Coronary artery (tissue), 2 donors: Measurements from ENCODE around the gene F9.

ENCODE experiments used
- DNase-seq: peaks from one replicate; pipeline ENCODE4 v3.0.0-alpha.2; 2017; ENCODE audit warnings: low spot score
- H3K27ac ChIP-seq, 2 donors: fragments of 200-600 bp; sonication (generic); one replicate each; pipeline ENCODE4 v1.5.1; 2016 to 2019
- H3K4me3 ChIP-seq: fragments of 200-600 bp; sonication (generic); 2 replicates; pipeline ENCODE4 v1.5.1; 2016; ENCODE audit warnings: mild to moderate bottlenecking, moderate library complexity
- TF ChIP-seq, protein P1 (sequence below): fragments of 200-600 bp; sonication (generic); IDR thresholded peaks from one replicate; pipeline ENCODE4 v1.5.1; 2019; ENCODE audit warnings: antibody characterized with exemption

The F9 gene

GRCh38 chrX:139554991-139555675 lies 24.6 kb downstream of the F9 start:
- H3K4me3 ChIP-seq: no peak overlapping the region
- DNase-seq: no peak
- TF ChIP-seq, protein P1, sequence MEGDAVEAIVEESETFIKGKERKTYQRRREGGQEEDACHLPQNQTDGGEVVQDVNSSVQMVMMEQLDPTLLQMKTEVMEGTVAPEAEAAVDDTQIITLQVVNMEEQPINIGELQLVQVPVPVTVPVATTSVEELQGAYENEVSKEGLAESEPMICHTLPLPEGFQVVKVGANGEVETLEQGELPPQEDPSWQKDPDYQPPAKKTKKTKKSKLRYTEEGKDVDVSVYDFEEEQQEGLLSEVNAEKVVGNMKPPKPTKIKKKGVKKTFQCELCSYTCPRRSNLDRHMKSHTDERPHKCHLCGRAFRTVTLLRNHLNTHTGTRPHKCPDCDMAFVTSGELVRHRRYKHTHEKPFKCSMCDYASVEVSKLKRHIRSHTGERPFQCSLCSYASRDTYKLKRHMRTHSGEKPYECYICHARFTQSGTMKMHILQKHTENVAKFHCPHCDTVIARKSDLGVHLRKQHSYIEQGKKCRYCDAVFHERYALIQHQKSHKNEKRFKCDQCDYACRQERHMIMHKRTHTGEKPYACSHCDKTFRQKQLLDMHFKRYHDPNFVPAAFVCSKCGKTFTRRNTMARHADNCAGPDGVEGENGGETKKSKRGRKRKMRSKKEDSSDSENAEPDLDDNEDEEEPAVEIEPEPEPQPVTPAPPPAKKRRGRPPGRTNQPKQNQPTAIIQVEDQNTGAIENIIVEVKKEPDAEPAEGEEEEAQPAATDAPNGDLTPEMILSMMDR: no peak
- H3K27ac ChIP-seq: no peak overlapping the region

GRCh38 chrX:139559383-139560042 lies 29.0 kb downstream of the F9 start:
- TF ChIP-seq, protein P1: no peak
- H3K4me3 ChIP-seq: no peak overlapping the region
- DNase-seq: no peak
- no peak overlapping the region for H3K27ac ChIP-seq

- no peak for DNase-seq
- H3K27ac ChIP-seq: no peak overlapping the region
- TF ChIP-seq, protein P1: no peak
- no peak overlapping the region for H3K4me3 ChIP-seq
Observed at GRCh38 chrX:139560221-139560620, 29.7 kb downstream of the F9 start.

GRCh38 chrX:139563251-139563650 lies 32.7 kb downstream of the F9 start:
- TF ChIP-seq, protein P1: no peak
- Histone ChIP-seq H3K27ac (no peak overlapping the region), H3K4me3 (no peak overlapping the region)
- no peak for DNase-seq

GRCh38 chrX:139566981-139567380 lies 36.4 kb downstream of the F9 start:
- TF ChIP-seq, protein P1: no peak
- Histone ChIP-seq H3K4me3 (no peak overlapping the region), H3K27ac (no peak overlapping the region)
- DNase-seq: no peak

DNA sequence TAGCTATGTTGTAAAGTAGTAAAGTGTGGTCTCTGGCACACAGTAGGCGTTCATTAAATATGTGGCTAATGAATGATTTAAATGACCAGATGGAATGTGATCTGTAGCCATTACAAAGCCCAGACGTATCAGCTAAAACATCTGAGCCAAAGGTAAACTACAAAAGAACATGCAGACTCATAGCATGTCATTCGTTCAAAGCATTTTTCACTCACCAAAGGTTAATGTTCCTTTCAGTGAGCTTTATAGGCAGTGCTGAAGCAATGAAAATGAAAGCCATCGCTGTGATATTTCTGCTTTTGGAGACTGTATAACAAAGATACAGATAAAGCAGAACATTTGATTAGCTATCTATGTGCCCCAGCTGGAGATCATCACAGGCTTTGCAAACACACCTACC lies 50.5 kb downstream of the F9 start:
- H3K27ac ChIP-seq: no peak overlapping the region
- DNase-seq: no peak
- no peak overlapping the region for H3K4me3 ChIP-seq
- TF ChIP-seq, protein P1: no peak

DNA sequence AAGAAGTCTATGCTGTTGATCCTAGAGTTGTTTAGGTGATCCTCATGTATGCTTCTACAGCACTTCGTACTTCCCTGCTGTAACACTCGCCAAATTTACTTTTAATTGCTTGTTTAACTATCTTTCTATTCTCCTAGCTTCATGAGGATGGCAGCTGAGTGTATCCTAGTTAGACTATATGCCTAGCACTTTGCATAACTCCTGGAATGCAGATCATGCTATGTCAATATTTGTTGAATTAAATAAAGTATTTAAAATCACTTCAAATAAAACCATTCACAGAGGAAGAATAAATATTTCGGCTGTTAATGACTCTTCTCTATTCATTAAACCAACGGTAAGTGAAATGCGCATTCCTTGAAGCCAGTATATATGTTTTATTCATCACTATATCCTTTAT lies 55.1 kb downstream of the F9 start:
- Histone ChIP-seq H3K27ac (no peak overlapping the region), H3K4me3 (no peak overlapping the region)
- TF ChIP-seq, protein P1: no peak
- DNase-seq: no peak
